HepG2 (cell line): ENCODE results near the gene ZNF547. TPM values are rescaled to one million over a fixed set of nuclear protein-coding genes. Genes with fewer than 3 reads are reported as not detected.
A peak's percentile ranks its signal among the peaks of the same experiment; 100 is the strongest.

Experiments used
- DPF2 ChIP-seq: sonication (generic); formaldehyde crosslinking; IDR thresholded peaks from 2 replicates; pipeline ENCODE4 v1.4.0; 2020; ENCODE audit warnings: mild to moderate bottlenecking, low read depth, missing genetic modification reagents, borderline replicate concordance
- HES4 ChIP-seq: sonication (generic); formaldehyde crosslinking; IDR thresholded peaks from 2 replicates; pipeline ENCODE4 v1.9.0; 2021; ENCODE audit warnings: mild to moderate bottlenecking, missing genetic modification reagents, borderline replicate concordance
- PATZ1 ChIP-seq: sonication (generic); formaldehyde crosslinking; IDR thresholded peaks from 2 replicates; pipeline ENCODE4 v1.4.0; 2020; ENCODE audit warnings: missing genetic modification reagents
- PITX1 ChIP-seq: sonication (generic); formaldehyde crosslinking; IDR thresholded peaks from 2 replicates; pipeline ENCODE4 v1.5.1; 2020; ENCODE audit warnings: mild to moderate bottlenecking, missing genetic modification reagents
- REPIN1 ChIP-seq: sonication (generic); formaldehyde crosslinking; IDR thresholded peaks from 2 replicates; pipeline ENCODE4 v1.8.0; 2022; ENCODE audit warnings: missing genetic modification reagents, low read depth, mild to moderate bottlenecking, borderline replicate concordance
- ZBTB7B ChIP-seq: sonication (generic); formaldehyde crosslinking; IDR thresholded peaks from 2 replicates; pipeline ENCODE4 v1.4.0; 2020; ENCODE audit warnings: missing genetic modification reagents
- ZC3H4 ChIP-seq: sonication (generic); formaldehyde crosslinking; IDR thresholded peaks from 2 replicates; pipeline ENCODE4 v1.4.0; 2020; ENCODE audit warnings: missing genetic modification reagents, borderline replicate concordance
- ZNF274 ChIP-seq: sonication (generic); formaldehyde crosslinking; IDR thresholded peaks from 2 replicates; pipeline ENCODE4 v1.5.1; 2020; ENCODE audit warnings: mild to moderate bottlenecking, missing genetic modification reagents
- ZNF275 ChIP-seq: sonication (generic); formaldehyde crosslinking; IDR thresholded peaks from 2 replicates; pipeline ENCODE4 v1.8.0; 2022; ENCODE audit warnings: missing genetic modification reagents, mild to moderate bottlenecking, inconsistent platforms, borderline replicate concordance
- ZNF484 ChIP-seq: sonication (generic); formaldehyde crosslinking; IDR thresholded peaks from 2 replicates; pipeline ENCODE4 v1.5.1; 2020; ENCODE audit warnings: mild to moderate bottlenecking, low read depth, missing genetic modification reagents, borderline replicate concordance
- ZNF720 ChIP-seq: sonication (generic); formaldehyde crosslinking; IDR thresholded peaks from 2 replicates; pipeline ENCODE4 v1.4.0; 2020; ENCODE audit warnings: missing genetic modification reagents
- polyA plus RNA-seq, 8 experiments: library from polyadenylated mRNA; depleted of rRNA in 3 of 8; stranded (reverse) in 7 of 8; unstranded in 1 of 8; fragments of >200 nt; fragmentation: Illumina TruSeq in 4 of 8; extraction: Trizol in 4 of 8; gene quantifications; 2 replicates each; pipeline versions ENCODE4 v1.2.1 to v1.2.3, GENCODE V29; 2011 to 2016; ENCODE audit warnings: low read depth in 4 of 8, missing spikeins in 1 of 8, mixed read lengths in 1 of 8; ENCODE audit not compliant: insufficient read depth in 1 of 8
- total RNA-seq, 5 experiments: library from RNA; depleted of rRNA; stranded (reverse); fragments of >200 nt; fragmentation: Illumina TruSeq; extraction: Trizol; gene quantifications; 2 replicates each; pipeline ENCODE4 v1.2.3, GENCODE V29; 2016; ENCODE audit warnings: low read depth in 1 of 5
- TF ChIP-seq, protein P1 (sequence below): IDR thresholded peaks from 2 replicates; pipeline ENCODE4 v1.6.1; 2016; ENCODE audit warnings: control low read depth
- TF ChIP-seq, protein P2 (sequence below): sonication (generic); formaldehyde crosslinking; IDR thresholded peaks from 2 replicates; pipeline ENCODE4 v1.4.0; 2020; ENCODE audit warnings: missing genetic modification reagents
- TF ChIP-seq, protein P3 (sequence below): sonication (generic); formaldehyde crosslinking; IDR thresholded peaks from 2 replicates; pipeline ENCODE4 v1.4.0; 2020; ENCODE audit warnings: missing genetic modification reagents

ZNF547 gene
- total and polyA plus RNA-seq, 2 of the 13 experiments (the other 11 are each of a cell fraction or from before 2014, with no cell fraction given): 2.0 to 2.6 TPM

DNA sequence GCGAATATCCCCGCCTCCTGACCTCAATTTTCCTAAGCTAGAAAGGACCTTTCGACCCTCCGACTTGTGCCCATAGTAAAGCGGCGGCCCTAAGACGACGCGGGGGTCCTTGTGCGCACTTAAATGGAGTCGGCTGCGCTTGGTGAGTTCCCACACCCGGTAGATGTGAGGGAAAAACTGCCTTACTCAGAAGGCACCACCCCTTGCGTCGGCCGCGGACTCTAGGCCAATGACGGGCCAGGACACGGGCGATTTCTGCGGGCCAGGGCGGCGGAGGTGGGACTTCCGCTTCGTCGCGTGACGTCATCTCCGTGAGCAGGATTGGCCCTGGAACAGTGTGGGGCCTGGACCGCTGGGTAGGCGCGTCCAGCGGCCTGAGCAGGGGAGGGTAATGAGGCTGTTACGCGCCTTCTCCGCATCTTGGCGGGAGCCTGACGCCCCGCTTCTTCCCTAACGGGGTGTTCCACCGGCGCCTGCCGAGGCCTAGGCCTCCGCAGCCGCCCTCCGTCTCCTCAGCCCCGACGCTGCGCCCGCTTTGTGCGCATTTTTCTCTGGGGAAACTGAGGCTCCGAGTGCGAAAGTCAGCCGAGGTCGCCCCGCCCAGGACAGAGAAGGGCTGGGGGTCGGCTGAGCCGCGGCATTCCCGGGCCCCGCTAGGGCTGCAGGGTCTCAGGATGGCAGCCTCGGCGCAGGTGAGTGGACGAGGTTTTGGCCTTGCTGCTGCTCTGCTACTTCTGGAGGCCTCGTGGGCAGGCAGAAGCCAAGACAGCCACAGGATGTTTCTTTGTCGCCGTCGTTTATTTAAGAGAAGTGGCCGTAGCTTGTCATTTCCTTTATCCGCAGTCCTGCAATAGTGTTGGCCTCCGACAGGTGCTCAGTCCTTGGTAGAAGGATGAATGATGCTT is 42.9 kb upstream of the ZNF547 start, which contains the start of gene ZNF543 (continued):
- TF ChIP-seq, protein P1, sequence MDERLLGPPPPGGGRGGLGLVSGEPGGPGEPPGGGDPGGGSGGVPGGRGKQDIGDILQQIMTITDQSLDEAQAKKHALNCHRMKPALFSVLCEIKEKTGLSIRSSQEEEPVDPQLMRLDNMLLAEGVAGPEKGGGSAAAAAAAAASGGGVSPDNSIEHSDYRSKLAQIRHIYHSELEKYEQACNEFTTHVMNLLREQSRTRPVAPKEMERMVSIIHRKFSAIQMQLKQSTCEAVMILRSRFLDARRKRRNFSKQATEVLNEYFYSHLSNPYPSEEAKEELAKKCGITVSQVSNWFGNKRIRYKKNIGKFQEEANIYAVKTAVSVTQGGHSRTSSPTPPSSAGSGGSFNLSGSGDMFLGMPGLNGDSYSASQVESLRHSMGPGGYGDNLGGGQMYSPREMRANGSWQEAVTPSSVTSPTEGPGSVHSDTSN (CRISPR knock-in tag): no peak
- TF ChIP-seq, protein P2, sequence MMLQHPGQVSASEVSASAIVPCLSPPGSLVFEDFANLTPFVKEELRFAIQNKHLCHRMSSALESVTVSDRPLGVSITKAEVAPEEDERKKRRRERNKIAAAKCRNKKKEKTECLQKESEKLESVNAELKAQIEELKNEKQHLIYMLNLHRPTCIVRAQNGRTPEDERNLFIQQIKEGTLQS: peak; percentile 77; the same call in 1 of the 2 replicates
- TF ChIP-seq PATZ1 (CRISPR knock-in tag) (no peak), ZNF275 (CRISPR knock-in tag) (no peak), PITX1 (CRISPR knock-in tag) (peak; percentile 47; the same call in 1 of the 2 replicates), DPF2 (no peak), ZNF274 (CRISPR knock-in tag) (peak; percentile 85; the same call in 1 of the 2 replicates), ZC3H4 (no peak), ZNF720 (CRISPR knock-in tag) (no peak), HES4 (CRISPR knock-in tag) (no peak), ZNF484 (CRISPR knock-in tag) (no peak), ZBTB7B (CRISPR knock-in tag) (no peak), REPIN1 (CRISPR knock-in tag) (no peak)
- TF ChIP-seq, protein P3, sequence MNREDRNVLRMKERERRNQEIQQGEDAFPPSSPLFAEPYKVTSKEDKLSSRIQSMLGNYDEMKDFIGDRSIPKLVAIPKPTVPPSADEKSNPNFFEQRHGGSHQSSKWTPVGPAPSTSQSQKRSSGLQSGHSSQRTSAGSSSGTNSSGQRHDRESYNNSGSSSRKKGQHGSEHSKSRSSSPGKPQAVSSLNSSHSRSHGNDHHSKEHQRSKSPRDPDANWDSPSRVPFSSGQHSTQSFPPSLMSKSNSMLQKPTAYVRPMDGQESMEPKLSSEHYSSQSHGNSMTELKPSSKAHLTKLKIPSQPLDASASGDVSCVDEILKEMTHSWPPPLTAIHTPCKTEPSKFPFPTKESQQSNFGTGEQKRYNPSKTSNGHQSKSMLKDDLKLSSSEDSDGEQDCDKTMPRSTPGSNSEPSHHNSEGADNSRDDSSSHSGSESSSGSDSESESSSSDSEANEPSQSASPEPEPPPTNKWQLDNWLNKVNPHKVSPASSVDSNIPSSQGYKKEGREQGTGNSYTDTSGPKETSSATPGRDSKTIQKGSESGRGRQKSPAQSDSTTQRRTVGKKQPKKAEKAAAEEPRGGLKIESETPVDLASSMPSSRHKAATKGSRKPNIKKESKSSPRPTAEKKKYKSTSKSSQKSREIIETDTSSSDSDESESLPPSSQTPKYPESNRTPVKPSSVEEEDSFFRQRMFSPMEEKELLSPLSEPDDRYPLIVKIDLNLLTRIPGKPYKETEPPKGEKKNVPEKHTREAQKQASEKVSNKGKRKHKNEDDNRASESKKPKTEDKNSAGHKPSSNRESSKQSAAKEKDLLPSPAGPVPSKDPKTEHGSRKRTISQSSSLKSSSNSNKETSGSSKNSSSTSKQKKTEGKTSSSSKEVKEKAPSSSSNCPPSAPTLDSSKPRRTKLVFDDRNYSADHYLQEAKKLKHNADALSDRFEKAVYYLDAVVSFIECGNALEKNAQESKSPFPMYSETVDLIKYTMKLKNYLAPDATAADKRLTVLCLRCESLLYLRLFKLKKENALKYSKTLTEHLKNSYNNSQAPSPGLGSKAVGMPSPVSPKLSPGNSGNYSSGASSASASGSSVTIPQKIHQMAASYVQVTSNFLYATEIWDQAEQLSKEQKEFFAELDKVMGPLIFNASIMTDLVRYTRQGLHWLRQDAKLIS (CRISPR knock-in tag): no peak
